HCT116 (cell line): ENCODE measurements around the gene DEFB124. TPM values are rescaled to one million over a fixed set of nuclear protein-coding genes. Genes with fewer than 3 reads are reported as not detected.
"Not testable (repeated sequence)": the region's sequence is repeated elsewhere in the genome, so short reads cannot be mapped to it uniquely, and the experiment has no call there.

ENCODE experiments used
- ATAC-seq: fragments of 200-7000 bp; cut with Tn5 transposase; 2 replicates; pipeline ENCODE4 v1.9.1; 2020; ENCODE audit warnings: mild to moderate bottlenecking, moderate library complexity
- BruUV-seq: library from RNA; stranded (reverse); fragments of 400-500 nt; replicated peaks from 2 replicates; lab custom pipeline; 2021; lab: Mats Ljungman, UMichigan
- CTCF ChIA-PET: fragments of 300-600 bp; sonication (Branson Sonifier 250); formaldehyde crosslinking; loops from one replicate; lab custom pipeline; 2021; ENCODE audit warnings: antibody characterized with exemption; lab: Charles Lee
- POLR2A ChIA-PET: fragments of 300-600, 350-600 bp; sonication (Branson Sonifier 250); formaldehyde crosslinking; loops from one replicate; lab custom pipeline; 2021; ENCODE audit warnings: antibody characterized with exemption; lab: Charles Lee
- RAD21 ChIA-PET, 2 experiments: fragments of 300-600 bp; sonication (Branson Sonifier 250); formaldehyde crosslinking; loops; one replicate each; lab custom pipeline; 2023; ENCODE audit warnings: low total read pairs in 2 of 2; ENCODE audit not compliant: uncharacterized antibody in 2 of 2, unreplicated experiment in 2 of 2, low non-redundant PET in 1 of 2; lab: Charles Lee
- DNase-seq: peaks from one replicate; pipeline ENCODE4 v3.0.0-alpha.2; 2010; ENCODE audit warnings: low read depth, low spot score
- H2AFZ ChIP-seq: fragments of 200-600 bp; shearing (Covaris generic), sonication (generic); 2 replicates; pipeline ENCODE4 v1.6.1; 2017; ENCODE audit warnings: low read depth, mixed run types, mixed read lengths, antibody characterized with exemption, low read length; ENCODE audit not compliant: poor library complexity, severe bottlenecking
- H3K27ac ChIP-seq: 2 replicates; pipeline ENCODE4 v1.5.1; 2012; ENCODE audit warnings: low read depth, low read length
- H3K27me3 ChIP-seq: fragments of 200-600 bp; sonication (generic); 2 replicates; pipeline ENCODE4 v1.6.1; 2016; ENCODE audit warnings: mixed run types, low read length, mixed read lengths; ENCODE audit not compliant: insufficient read depth
- H3K36me3 ChIP-seq, 2 experiments: fragments of 200-500 bp in 1 of 2; fragments of 200-600 bp in 1 of 2; sonication (Bioruptor generic) in 1 of 2; sonication (generic) in 1 of 2; 2 replicates each; pipeline versions ENCODE4 v1.5.1 to v1.6.1; 2014 to 2016; ENCODE audit warnings: low read length in 2 of 2, inconsistent platforms in 1 of 2, mixed read lengths in 1 of 2, mixed run types in 1 of 2; ENCODE audit not compliant: insufficient read depth in 2 of 2, control insufficient read depth in 1 of 2
- H3K4me1 ChIP-seq, 2 experiments: fragments of 200-600 bp in 1 of 2; sonication (generic) in 1 of 2; 2 replicates each; pipeline versions ENCODE4 v1.5.1 to v1.6.1; 2012 to 2017; ENCODE audit warnings: low read length in 2 of 2, inconsistent platforms in 1 of 2, mild to moderate bottlenecking in 1 of 2, mixed read lengths in 1 of 2, mixed run types in 1 of 2, moderate library complexity in 1 of 2; ENCODE audit not compliant: insufficient read depth in 2 of 2, control insufficient read depth in 1 of 2
- H3K4me2 ChIP-seq: fragments of 200-600 bp; sonication (generic); 2 replicates; pipeline ENCODE4 v1.6.1; 2017; ENCODE audit warnings: mixed run types, low read length, mixed read lengths
- H3K4me3 ChIP-seq, 2 experiments: fragments of 200-600 bp in 1 of 2; sonication (generic) in 1 of 2; replicated peaks in 1 of 2; 2 replicates each; pipeline ENCODE4 v1.5.1; 2011 to 2016; ENCODE audit warnings: low read length in 2 of 2, control low read depth in 1 of 2, low read depth in 1 of 2, mild to moderate bottlenecking in 1 of 2, mixed read lengths in 1 of 2, mixed run types in 1 of 2
- H3K79me2 ChIP-seq: fragments of 200-600 bp; sonication (generic); 2 replicates; pipeline ENCODE4 v1.6.1; 2017; ENCODE audit warnings: mild to moderate bottlenecking, mixed run types, low read length, moderate library complexity, mixed read lengths; ENCODE audit not compliant: insufficient read depth
- H3K9ac ChIP-seq: fragments of 200-600 bp; sonication (generic); 2 replicates; pipeline ENCODE4 v1.6.1; 2016; ENCODE audit warnings: low read length, mixed read lengths
- H3K9me2 ChIP-seq: fragments of 200-600 bp; sonication (generic), shearing (Covaris generic); 2 replicates; pipeline ENCODE4 v1.6.1; 2017; ENCODE audit warnings: mixed run types, mild to moderate bottlenecking, moderate library complexity; ENCODE audit not compliant: insufficient read depth
- H3K9me3 ChIP-seq, 2 experiments: fragments of 200-500 bp in 1 of 2; fragments of 200-600 bp in 1 of 2; sonication (Bioruptor generic) in 1 of 2; sonication (generic) in 1 of 2; 2 replicates each; pipeline ENCODE4 v1.6.1; 2014 to 2017; ENCODE audit warnings: low read length in 2 of 2, mixed read lengths in 2 of 2, inconsistent platforms in 1 of 2, low read depth in 1 of 2, mild to moderate bottlenecking in 1 of 2, mixed run types in 1 of 2, moderate library complexity in 1 of 2; ENCODE audit not compliant: control insufficient read depth in 1 of 2, insufficient read depth in 1 of 2
- H4K20me1 ChIP-seq: fragments of 200-600 bp; sonication (generic), shearing (Covaris generic); 2 replicates; pipeline ENCODE4 v1.6.1; 2017; ENCODE audit warnings: mixed run types, mild to moderate bottlenecking, moderate library complexity; ENCODE audit not compliant: insufficient read depth
- CBX3 ChIP-seq: IDR thresholded peaks from 2 replicates; pipeline ENCODE4 v1.6.1; 2012; ENCODE audit warnings: low read depth
- CEBPB ChIP-seq: IDR thresholded peaks from 2 replicates; pipeline ENCODE4 v1.6.1; 2012; ENCODE audit warnings: low read depth
- CTCF ChIP-seq, 3 experiments: fragments of 200-600 bp in 1 of 3; sonication (generic) in 1 of 3; IDR thresholded peaks in 2 of 3; conservative IDR thresholded peaks in 1 of 3; 2 replicates each; pipeline ENCODE4 v1.5.1; 2012 to 2017; ENCODE audit warnings: low read depth in 2 of 3, low read length in 2 of 3, antibody characterized with exemption in 1 of 3, borderline replicate concordance in 1 of 3, control low read depth in 1 of 3, mild to moderate bottlenecking in 1 of 3, mixed read lengths in 1 of 3, mixed run types in 1 of 3, moderate library complexity in 1 of 3; ENCODE audit not compliant: insufficient read depth in 1 of 3
- EZH2 ChIP-seq: fragments of 200-600 bp; sonication (generic); IDR thresholded peaks from 2 replicates; pipeline ENCODE4 v1.6.1; 2017; ENCODE audit warnings: antibody characterized with exemption, mixed run types
- FOSL1 ChIP-seq: IDR thresholded peaks from 2 replicates; pipeline ENCODE4 v1.6.1; 2012; ENCODE audit warnings: low read depth
- MAX ChIP-seq: IDR thresholded peaks from 2 replicates; pipeline ENCODE4 v1.6.1; 2012
- POLR2A ChIP-seq: IDR thresholded peaks from 2 replicates; pipeline ENCODE4 v1.7.0; 2011; ENCODE audit warnings: borderline replicate concordance; ENCODE audit not compliant: insufficient read depth, insufficient read length; ENCODE audit errors: extremely low read depth
- POLR2AphosphoS5 ChIP-seq: IDR thresholded peaks from 2 replicates; pipeline ENCODE4 v1.6.1; 2011; ENCODE audit warnings: mild to moderate bottlenecking, low read depth, low read length, moderate library complexity
- RAD21 ChIP-seq: IDR thresholded peaks from 2 replicates; pipeline ENCODE4 v1.6.1; 2012; ENCODE audit warnings: low read depth, mild to moderate bottlenecking
- REST ChIP-seq: IDR thresholded peaks from 2 replicates; pipeline ENCODE4 v1.6.1; 2012; ENCODE audit warnings: low read depth
- SIN3A ChIP-seq: IDR thresholded peaks from 2 replicates; pipeline ENCODE4 v1.6.1; 2012; ENCODE audit warnings: low read depth
- SRF ChIP-seq: IDR thresholded peaks from 2 replicates; pipeline ENCODE4 v1.6.1; 2012; ENCODE audit warnings: low read depth
- ZNF274 ChIP-seq: fragments of 200-500 bp; sonication (Bioruptor generic); IDR thresholded peaks from 2 replicates; pipeline ENCODE4 v1.6.1; 2014; ENCODE audit warnings: mild to moderate bottlenecking, low read depth, low read length, inconsistent platforms
- intact Hi-C: fragments of 100-400 bp; cut with micrococcal nuclease; formaldehyde crosslinking; loops from 2 replicates; pipeline ENCODE4 v1.10.0; 2022
- total RNA-seq: library from RNA; stranded (reverse); gene quantifications from one replicate; pipeline ENCODE4 v1.2.1, GENCODE V29; 2021; ENCODE audit not compliant: unreplicated experiment

Gene DEFB124
- total RNA-seq, 1 experiment from 2014 or later, result not detected

- no peaks in the 10 kb centered on the region for H3K4me1 ChIP-seq
- no peak overlapping the region for H3K4me3 ChIP-seq
- no peak for DNase-seq
- no peak overlapping the region for H2AFZ ChIP-seq
- H3K36me3 ChIP-seq, result no peaks in the 10 kb centered on the region
- no peak overlapping the region for H3K4me2 ChIP-seq
- CTCF ChIA-PET, result interaction anchor here (1.0 to 2.5 kb wide), 3 partner anchors 10 to 29 kb away, joined by 3 to 7 read pairs (median 4); partner anchors contain the start of gene DEFB123
- no peak for TF ChIP-seq FOSL1
- no peak for TF ChIP-seq MAX
- no peak for TF ChIP-seq POLR2AphosphoS5
- TF ChIP-seq CTCF (IDR thresholded peaks at IDR 0.05 in 2 of 3, conservative IDR thresholded peaks at IDR 0.05 in 1 of 3; ENCODE audit: borderline replicate concordance in 1 of 3, insufficient read depth in 1 of 3, low read depth in 2 of 3, low read length in 2 of 3), result no peak
- TF ChIP-seq EZH2, result no peak
- no peak for TF ChIP-seq ZNF274
- no peak for TF ChIP-seq REST
- TF ChIP-seq POLR2A, result no peak
- TF ChIP-seq CBX3, result no peak
- TF ChIP-seq SIN3A, result no peak
- no peak for TF ChIP-seq CEBPB
- no peak for TF ChIP-seq SRF
- TF ChIP-seq RAD21, result no peak
- TF ChIP-seq, all 23 proteins: peak for 0
- RAD21 ChIA-PET, result no interaction called here
- H3K9ac ChIP-seq, result no peak overlapping the region
- no peak overlapping the region for H3K27ac ChIP-seq
- H3K9me3 ChIP-seq, result no peaks in the 10 kb centered on the region
- ATAC-seq, result no peak
- H4K20me1 ChIP-seq, result no peaks in the 10 kb centered on the region
- no peaks in the 10 kb centered on the region for H3K79me2 ChIP-seq
- no TSS peak for BruUV-seq
- intact Hi-C loops, result no loop called here
- H3K9me2 ChIP-seq, result no peaks in the 10 kb centered on the region
- H3K27me3 ChIP-seq, result no peaks in the 10 kb centered on the region
- POLR2A ChIA-PET, result interaction anchor here (1.0 kb wide), 1 partner anchor 10 kb away, joined by 3 read pairs; the partner anchor contains the start of gene DEFB123
These were observed 44.3 kb downstream of the DEFB124 start for GRCh38 chr20:31430568-31431115.

- H3K4me2 ChIP-seq, H3K9ac ChIP-seq, H2AFZ ChIP-seq, H3K9me2 ChIP-seq, POLR2A ChIA-PET, ATAC-seq, H3K79me2 ChIP-seq, intact Hi-C loops, H3K27ac ChIP-seq, CTCF ChIA-PET, H3K9me3 ChIP-seq, H3K36me3 ChIP-seq, BruUV-seq, DNase-seq, RAD21 ChIA-PET, H3K4me1 ChIP-seq, H4K20me1 ChIP-seq, H3K4me3 ChIP-seq: not testable (repeated sequence)
- peaks cover 14% of the 10 kb centered on the region; the same call in 1 of the 2 replicates for H3K27me3 ChIP-seq
These were observed 47.4 kb downstream of the DEFB124 start for GRCh38 chr20:31427576-31427975.
